HG03354 (cell line): ENCODE measurements around the gene BIRC2.
"Not testable (repeated sequence)": the region's sequence is repeated elsewhere in the genome, so short reads cannot be mapped to it uniquely, and the experiment has no call there.

ENCODE experiments used
- ATAC-seq: cut with Tn5 transposase; IDR thresholded peaks from one replicate; pipeline ENCODE4 v1.9.1; 2021; ENCODE audit warnings: mild to moderate bottlenecking; ENCODE audit not compliant: unreplicated experiment, poor library complexity, severe bottlenecking

BIRC2 gene

DNA sequence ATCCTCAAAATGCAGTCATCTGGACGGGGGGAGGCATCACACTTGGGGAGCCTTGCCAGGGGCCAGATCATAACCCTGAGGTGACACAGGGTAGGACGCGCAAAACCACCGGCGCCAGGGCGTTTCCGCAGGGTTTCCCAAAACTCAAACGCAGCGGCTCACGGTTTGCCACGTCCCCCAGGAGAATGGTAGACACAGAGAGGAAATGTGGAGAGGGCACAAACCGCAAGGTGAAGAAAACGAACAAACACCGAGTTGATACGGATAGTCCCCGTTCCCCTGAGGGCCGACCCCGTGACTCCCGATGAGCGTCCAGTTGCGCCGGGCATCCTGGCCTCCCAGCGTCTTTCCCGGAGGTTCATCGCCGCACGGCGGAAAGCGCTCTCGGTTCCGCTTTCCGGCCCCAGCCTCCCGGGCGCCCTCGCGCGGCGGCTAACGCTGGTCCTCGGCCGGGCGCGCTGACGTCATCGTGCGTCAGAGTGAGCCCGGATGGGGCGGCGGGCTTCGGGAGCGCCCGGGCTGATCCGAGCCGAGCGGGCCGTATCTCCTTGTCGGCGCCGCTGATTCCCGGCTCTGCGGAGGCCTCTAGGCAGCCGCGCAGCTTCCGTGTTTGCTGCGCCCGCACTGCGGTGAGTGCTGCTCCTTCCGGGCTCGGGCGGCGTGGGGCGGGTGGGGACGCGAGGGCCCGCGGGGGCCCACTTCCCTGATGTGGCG, at the start of gene BIRC2:
BIRC2 (plus strand) TSS at position 467 of the 714 bp plus-strand sequence. CDS start 2,641 bp downstream, outside the sequence.
- peak; percentile 91 for ATAC-seq

DNA sequence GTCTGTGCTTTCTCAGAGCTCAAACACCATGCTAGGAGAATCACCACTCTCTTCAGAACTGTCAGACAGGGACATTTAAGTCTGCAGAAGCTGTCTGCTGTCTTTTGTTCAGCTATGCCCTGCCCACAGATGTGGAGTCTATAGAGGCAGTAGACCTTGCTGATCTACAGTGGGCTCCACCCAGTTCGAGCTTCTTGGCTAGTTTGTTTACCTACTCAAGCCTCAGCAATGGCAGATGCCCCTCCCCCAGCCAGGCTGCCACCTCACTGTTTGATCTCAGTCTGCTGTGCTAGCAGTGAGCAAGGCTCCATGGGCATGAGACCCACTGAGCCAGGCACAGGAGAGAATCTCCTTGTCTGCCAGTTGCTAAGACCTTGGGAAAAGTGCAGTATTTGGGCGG, 46.2 kb upstream of the BIRC2 start:
- not testable (repeated sequence) for ATAC-seq

DNA sequence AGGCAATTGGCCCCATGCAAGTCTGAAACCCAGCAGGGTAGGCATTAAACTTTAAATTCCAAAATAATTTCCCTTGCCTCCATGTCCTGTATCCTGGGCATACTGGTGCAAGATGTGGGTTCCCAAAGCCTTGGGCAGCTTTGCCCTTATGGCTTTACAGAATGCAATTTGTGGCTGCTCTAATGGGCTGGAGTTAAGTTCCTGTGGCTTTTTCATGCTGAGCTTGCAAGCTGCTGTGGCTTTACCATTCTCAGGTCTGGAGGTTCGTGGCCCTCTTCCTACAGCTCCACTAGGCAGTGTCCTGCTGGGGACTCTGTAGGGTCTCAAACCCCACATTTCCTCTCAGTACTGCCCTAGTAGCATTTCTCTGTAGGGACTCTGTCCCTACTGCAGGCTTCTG, 44.8 kb upstream of the BIRC2 start:
- ATAC-seq, result no peak

- no peak for ATAC-seq
Measured at GRCh38 chr11:102304686-102305085, 42.3 kb upstream of the BIRC2 start.

- ATAC-seq, result no peak
Measured at GRCh38 chr11:102305352-102306047, 41.5 kb upstream of the BIRC2 start.

- ATAC-seq, result no peak
Measured at GRCh38 chr11:102306048-102306597, 40.9 kb upstream of the BIRC2 start.

DNA sequence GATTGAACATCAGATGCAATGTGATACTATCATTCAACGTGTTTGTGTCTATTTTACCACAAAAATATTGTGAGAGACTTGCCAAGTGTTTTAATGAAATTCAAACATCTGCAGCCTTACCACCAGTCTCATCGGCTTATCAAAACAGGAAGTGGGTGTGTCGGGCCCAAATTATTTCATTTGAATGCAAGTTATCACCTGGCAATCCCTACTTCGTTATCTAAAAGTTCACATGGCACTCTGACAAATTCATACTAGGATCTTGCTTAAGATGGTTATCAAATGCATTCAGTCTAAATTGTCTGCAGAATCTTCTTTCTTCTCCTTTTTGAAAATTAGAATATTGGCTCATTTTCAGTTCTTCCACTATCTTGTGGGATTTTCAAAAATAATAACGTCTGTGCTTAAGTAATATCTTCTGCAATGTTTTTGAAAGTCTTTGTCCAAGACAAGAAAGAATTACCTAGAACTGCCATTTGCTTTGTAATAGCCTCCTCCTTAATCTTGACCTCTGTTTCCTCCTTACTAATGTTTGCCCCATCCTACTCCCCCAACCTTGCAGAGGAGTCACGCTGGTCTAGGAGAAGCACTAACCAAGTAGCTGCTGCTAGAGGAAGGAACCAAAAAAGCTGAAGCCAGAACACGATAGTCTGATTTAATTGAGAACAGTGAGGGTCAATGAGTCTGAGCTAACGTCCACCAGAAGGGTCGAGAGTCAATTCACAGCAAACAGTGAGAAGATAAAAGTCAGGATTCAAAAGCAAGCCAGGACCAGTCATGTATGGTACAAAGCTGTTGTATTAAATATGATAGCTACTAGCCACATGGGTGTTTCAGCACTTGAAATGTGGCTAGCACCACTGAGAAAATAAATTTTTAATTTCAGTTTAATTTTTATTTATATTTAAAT, 39.9 kb upstream of the BIRC2 start:
- no peak for ATAC-seq

GRCh38 chr11:102307727-102308038, 39.3 kb upstream of the BIRC2 start:
- no peak for ATAC-seq

DNA sequence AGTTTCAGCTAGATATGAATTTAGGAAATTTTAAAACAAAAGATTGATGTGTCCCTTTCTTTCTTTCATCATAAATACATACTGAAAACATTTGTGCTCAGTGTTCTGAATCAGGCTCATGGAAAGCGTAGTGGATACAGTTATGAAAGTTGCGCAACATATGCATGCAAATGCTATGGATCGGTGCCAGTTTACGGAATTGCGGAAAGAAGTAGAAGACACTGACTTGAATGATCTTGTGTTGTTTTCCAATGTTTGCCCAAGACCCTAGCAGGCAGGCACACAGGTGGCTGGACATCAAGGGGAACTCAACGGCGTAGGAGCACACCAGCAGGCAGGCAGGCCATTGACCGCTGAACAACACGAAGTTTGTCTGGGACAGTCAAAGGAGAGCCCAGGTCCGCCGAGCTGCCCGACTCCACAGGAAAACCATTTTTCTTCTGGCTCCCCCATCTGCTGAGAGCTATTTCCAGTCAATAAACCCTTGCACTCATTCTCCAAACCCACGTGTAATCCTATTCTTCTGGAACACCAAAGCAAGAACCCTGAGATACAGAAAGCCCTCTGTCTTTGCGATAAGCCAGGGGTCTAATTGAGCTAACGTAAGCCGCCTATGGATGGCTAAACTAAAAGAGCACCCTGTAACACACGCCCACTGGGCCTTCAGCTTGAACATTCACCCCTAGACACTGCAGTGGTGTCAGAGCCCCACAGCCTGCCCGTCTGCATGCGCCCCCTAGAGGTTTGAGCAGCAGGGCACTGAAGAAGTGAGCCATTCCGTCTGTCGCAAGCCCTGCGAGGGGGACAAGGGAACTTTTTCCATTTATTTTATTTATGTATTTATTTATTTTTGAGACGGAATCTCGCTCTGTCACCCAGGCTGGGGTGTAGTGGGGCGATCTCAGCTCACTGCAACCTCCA, 37.1 kb upstream of the BIRC2 start:
- ATAC-seq, result no peak

DNA sequence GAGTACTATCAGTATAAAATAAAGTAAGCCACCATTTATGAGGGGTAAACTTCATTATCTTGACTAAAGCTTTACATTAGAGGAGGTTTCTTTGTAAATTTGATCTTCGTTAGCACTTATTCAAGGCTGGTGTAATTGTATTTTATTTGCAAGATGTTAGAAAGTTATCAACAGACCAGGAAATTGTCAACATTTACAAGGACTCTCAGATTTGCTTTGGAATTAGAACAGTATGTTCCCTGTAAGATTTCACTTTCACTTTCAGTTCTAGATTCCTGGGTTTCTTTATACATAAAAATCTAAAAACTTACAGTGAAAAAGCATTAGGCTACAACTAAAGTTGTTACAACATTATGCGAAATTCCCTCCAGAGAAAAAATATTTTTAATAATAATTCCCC, 34.3 kb upstream of the BIRC2 start:
- no peak for ATAC-seq

GRCh38 chr11:102313238-102313940, 33.6 kb upstream of the BIRC2 start:
- no peak for ATAC-seq

- ATAC-seq, result no peak
Measured at GRCh38 chr11:102314784-102315183, 32.2 kb upstream of the BIRC2 start.

DNA sequence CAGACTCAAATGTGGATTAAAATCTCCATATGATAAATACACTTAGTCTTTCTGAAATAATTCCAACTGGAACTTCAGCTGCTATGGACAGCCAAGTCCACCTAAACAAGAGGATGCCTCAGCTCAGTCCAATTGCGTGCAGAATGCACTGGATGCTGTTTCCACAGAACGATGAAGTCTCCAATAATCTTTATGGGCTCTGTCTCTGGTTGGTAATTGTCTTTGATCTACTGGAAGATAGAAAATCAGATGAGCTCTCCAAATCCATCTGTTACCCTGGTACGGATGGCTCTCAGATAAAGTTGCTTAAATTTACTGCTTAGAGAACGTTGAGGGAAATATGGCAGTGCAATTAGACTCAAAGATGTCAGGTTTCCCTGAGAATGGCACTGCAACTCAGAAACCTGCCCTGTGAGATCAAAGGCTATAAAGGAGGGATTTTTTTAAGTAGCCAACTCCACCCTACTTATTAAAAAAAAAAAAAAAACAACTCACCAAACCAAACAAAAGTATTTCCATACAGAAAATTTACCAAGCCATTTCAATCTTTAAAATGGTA, 30.6 kb upstream of the BIRC2 start:
- ATAC-seq, result no peak

DNA sequence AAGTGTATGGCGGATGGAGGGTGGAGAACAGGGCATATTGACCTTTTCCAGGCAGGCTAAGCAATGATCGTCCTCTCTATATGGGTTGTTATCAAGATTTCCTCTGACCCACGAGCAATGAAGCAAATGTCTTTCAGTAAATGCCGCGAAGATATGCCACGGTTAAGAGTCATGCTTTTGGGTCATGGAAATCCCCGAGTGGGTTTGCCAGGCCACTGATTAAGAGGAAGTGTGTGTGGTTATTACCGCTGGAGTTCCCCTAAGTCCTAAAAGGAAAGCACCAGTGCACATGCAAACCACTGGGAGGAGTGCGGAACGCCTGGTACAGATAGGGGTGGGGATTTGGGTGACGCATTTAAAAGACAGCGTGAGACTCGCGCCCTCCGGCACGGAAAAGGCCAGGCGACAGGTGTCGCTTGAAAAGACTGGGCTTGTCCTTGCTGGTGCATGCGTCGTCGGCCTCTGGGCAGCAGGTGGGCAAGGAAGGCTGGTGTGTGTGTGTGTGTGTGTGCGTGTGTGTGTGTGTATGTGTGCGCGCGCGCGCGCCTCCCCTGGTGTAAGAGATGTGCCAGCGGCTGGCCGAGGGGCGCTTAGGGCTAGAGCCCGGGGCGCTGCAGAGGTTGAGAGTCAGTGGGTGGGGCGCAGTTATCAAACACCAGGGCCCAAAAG, 29.8 kb upstream of the BIRC2 start, which contains the start of gene BIRC3:
BIRC3 (plus strand) TSS at position 386 of the 669 bp plus-strand sequence. CDS start 7,026 bp downstream, outside the sequence.
- peak; percentile 86 for ATAC-seq

- ATAC-seq, result peak; percentile 1
Measured at GRCh38 chr11:102317768-102318103, 29.3 kb upstream of the BIRC2 start.

- peak; percentile 8 for ATAC-seq
Measured at GRCh38 chr11:102318469-102318868, 28.5 kb upstream of the BIRC2 start.

DNA sequence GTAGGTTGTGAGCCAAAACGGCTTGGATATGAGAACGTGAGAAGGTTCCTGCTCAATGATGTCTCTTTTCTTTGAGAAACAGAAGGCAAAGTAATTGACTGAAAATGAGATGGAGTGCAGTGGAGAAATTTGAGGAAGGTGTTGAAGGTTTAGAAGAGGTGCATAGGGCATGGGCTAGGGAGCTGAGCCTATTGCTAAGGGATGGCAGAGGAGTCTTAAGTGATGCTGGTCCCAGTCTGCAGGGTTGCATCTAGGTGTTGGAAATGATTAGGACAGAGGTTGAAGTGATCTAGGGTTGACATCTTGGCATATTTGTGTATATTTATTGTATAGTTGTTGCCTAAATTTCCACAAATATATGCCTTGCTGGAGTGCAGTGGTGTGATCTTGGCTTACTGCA, 27.5 kb upstream of the BIRC2 start:
- no peak for ATAC-seq

DNA sequence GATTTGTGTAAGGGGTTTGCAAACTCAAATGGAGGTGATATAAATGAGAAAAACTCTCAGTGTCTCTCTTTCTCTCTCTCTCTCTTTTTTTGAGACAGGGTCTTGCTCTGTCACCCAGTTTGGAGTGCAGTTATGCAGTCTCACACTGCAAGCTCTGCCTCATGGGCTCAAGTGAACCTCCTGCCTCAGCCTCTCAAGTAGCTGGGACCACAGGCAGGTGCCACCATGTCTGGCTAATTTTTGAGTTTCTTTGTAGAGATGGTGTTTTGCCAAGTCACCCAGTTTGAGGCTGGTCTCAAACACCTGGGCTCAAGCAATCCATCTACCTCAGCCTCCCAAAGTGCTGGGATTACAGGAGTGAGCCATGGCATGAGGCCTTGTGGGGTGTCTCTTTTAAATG, 26.8 kb upstream of the BIRC2 start:
- no peak for ATAC-seq
